LNCAP (cell line): ENCODE results near the gene RBM17.

Experiments used
- TF ChIP-seq, protein P1 (sequence below): fragments of 450-650 bp; IDR thresholded peaks from 2 replicates; pipeline ENCODE4 v1.5.1; 2017; ENCODE audit warnings: mild to moderate bottlenecking

The RBM17 gene

DNA sequence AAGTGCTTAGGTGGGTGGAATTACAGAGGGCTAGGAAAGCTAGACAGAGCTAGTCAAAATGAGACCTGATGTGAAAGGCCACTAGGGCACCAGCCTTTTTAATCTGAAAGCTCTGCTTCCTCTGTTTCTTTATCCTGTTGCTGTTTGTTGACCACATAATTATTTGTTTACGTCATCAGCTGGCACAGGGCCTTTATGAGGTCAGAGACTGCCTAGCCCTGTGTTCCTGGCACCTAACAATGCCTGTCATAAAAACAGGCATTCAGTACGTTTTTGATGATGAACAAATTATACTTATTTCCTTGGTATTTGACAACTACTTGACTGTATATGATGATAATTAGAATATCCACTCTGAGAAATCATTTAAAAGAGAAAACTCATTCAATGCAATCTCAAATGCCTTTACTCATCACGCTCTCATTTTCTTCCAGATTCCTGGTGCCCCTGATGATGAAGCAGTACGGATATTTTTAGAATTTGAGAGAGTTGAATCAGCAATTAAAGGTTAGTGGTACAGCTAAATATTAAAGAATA lies 26.0 kb downstream of the RBM17 start:
- TF ChIP-seq, protein P1, sequence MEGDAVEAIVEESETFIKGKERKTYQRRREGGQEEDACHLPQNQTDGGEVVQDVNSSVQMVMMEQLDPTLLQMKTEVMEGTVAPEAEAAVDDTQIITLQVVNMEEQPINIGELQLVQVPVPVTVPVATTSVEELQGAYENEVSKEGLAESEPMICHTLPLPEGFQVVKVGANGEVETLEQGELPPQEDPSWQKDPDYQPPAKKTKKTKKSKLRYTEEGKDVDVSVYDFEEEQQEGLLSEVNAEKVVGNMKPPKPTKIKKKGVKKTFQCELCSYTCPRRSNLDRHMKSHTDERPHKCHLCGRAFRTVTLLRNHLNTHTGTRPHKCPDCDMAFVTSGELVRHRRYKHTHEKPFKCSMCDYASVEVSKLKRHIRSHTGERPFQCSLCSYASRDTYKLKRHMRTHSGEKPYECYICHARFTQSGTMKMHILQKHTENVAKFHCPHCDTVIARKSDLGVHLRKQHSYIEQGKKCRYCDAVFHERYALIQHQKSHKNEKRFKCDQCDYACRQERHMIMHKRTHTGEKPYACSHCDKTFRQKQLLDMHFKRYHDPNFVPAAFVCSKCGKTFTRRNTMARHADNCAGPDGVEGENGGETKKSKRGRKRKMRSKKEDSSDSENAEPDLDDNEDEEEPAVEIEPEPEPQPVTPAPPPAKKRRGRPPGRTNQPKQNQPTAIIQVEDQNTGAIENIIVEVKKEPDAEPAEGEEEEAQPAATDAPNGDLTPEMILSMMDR: no peak

DNA sequence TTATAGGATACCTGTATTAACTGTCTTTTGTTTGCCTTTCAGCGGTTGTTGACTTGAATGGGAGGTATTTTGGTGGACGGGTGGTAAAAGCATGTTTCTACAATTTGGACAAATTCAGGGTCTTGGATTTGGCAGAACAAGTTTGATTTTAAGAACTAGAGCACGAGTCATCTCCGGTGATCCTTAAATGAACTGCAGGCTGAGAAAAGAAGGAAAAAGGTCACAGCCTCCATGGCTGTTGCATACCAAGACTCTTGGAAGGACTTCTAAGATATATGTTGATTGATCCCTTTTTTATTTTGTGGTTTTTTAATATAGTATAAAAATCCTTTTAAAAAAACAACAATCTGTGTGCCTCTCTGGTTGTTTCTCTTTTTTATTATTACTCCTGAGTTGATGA lies 26.6 kb downstream of the RBM17 start:
- TF ChIP-seq, protein P1: no peak

DNA sequence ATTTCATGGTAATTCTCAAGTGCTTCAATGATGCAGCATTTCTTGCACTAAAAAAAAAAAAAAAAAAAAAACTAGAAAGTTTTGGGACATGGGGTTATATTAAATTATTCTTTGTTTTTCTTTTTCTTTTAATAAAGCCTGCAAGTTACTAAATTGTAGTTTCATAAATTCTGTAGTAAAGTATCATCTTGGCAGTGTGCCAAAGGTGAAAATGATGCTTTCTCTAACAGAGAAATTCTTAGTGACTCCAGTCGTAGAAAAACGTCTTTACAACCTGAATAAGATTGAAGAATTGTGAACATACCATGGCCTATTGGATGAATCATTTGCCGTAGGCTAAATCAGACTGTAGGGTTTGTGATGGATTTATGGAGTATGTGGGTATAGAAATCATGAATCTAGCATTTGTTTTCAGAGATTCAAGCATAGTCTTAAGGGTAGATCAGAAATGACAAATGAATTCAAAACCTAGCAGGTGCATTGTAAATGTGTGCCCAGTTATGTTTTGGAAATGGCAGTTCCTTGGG lies 27.1 kb downstream of the RBM17 start:
- TF ChIP-seq, protein P1: no peak

DNA sequence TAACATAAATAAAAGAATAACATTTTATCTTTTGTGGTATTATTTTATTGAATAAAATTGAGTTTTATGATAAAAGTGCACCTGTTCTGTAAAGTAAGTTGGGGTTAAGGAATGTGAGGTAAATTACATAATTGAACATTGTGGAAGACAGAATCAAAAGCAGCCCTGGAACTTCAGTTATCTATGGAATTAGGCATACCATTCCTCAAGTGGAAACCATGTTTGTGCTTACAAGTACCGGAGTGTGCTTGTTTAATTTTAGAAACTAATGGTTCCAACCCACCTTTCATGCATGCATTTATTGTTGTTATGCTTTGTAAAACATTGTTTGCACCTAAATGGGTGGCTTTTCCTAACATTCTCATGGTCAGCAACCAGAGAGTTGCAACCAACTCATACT lies 28.0 kb downstream of the RBM17 start:
- TF ChIP-seq, protein P1: no peak

- TF ChIP-seq, protein P1: no peak
Measured at GRCh38 chr10:6117711-6118110, 28.9 kb downstream of the RBM17 start.

- TF ChIP-seq, protein P1: no peak
Measured at GRCh38 chr10:6119423-6119822, 30.6 kb downstream of the RBM17 start.

- TF ChIP-seq, protein P1: no peak
Measured at GRCh38 chr10:6119962-6120361, 31.1 kb downstream of the RBM17 start.

DNA sequence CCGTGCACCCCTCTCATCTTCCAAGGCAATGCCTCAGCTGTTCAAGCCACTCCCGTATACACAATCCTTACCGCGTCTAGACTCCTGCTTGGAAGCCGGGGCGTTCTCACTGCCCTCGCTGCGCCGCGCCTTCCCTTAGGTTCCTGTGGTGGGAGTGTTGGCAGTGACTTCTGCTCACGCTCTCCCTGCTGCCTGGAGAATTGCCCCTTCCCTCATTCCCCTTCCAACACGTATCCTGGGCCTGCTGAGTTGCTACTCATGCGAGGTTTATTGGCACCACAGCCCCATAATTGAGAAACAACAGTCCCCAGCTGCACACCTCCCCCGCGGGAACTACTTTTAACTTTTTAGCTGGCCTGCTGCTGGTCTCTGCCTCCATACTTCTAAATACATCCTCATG lies 31.9 kb downstream of the RBM17 start:
- TF ChIP-seq, protein P1: no peak
